MCF 10A (cell line): ENCODE measurements around the gene TRDN. TPM values are rescaled to one million over a fixed set of nuclear protein-coding genes. Genes with fewer than 3 reads are reported as not detected.

Experiments
- BruUV-seq: library from RNA; stranded (reverse); fragments of 400-500 nt; replicated peaks from 2 replicates; lab custom pipeline; 2021; lab: Mats Ljungman, UMichigan
- CTCF ChIA-PET: fragments of 300-600 bp; sonication (Branson Sonifier 250); formaldehyde crosslinking; extraction: SDS; loops from one replicate; lab custom pipeline; 2021; ENCODE audit warnings: antibody characterized with exemption, inconsistent platforms; lab: Yijun Ruan, JAX
- POLR2A ChIA-PET: fragments of 300-600, 350-650 bp; sonication (Branson Sonifier 250); formaldehyde crosslinking; extraction: SDS; loops from one replicate; lab custom pipeline; 2020; ENCODE audit warnings: antibody characterized with exemption, inconsistent platforms; lab: Yijun Ruan, JAX
- DNase-seq: peaks from one replicate; pipeline ENCODE4 v3.0.0-alpha.2; 2018; ENCODE audit not compliant: unreplicated experiment
- H3K27ac Mint-ChIP-seq: one replicate; pipeline ENCODE4 v1.8.0; 2022; ENCODE audit warnings: mild to moderate bottlenecking, low read depth, mixed read lengths; ENCODE audit not compliant: unreplicated experiment
- H3K27me3 Mint-ChIP-seq: one replicate; pipeline ENCODE4 v1.8.0; 2022; ENCODE audit warnings: mixed read lengths; ENCODE audit not compliant: insufficient read depth, unreplicated experiment
- H3K36me3 Mint-ChIP-seq: one replicate; pipeline ENCODE4 v1.8.0; 2022; ENCODE audit warnings: mild to moderate bottlenecking, moderate library complexity, mixed read lengths; ENCODE audit not compliant: insufficient read depth, unreplicated experiment
- H3K4me1 Mint-ChIP-seq: one replicate; pipeline ENCODE4 v1.8.0; 2022; ENCODE audit warnings: mixed read lengths; ENCODE audit not compliant: insufficient read depth, unreplicated experiment
- H3K4me3 Mint-ChIP-seq: one replicate; pipeline ENCODE4 v1.8.0; 2022; ENCODE audit warnings: mild to moderate bottlenecking, moderate library complexity, mixed read lengths; ENCODE audit not compliant: unreplicated experiment
- H3K9me3 Mint-ChIP-seq: one replicate; pipeline ENCODE4 v1.8.0; 2022; ENCODE audit warnings: mixed read lengths; ENCODE audit not compliant: unreplicated experiment
- intact Hi-C: fragments of 100-400 bp; cut with micrococcal nuclease; formaldehyde crosslinking; loops from 2 replicates; pipeline ENCODE4 v1.14.1; 2022
- total RNA-seq: library from RNA; stranded (reverse); gene quantifications from 2 replicates; pipeline ENCODE4 v1.2.3, GENCODE V29; 2022
- TF ChIP-seq, protein P1 (sequence below): fragments of 200-600 bp; IDR thresholded peaks from one replicate; pipeline ENCODE4 v1.8.0; 2022; ENCODE audit warnings: antibody characterized with exemption, mild to moderate bottlenecking; ENCODE audit not compliant: unreplicated experiment

TRDN gene
- total RNA-seq, 1 experiment from 2014 or later = not detected

DNA sequence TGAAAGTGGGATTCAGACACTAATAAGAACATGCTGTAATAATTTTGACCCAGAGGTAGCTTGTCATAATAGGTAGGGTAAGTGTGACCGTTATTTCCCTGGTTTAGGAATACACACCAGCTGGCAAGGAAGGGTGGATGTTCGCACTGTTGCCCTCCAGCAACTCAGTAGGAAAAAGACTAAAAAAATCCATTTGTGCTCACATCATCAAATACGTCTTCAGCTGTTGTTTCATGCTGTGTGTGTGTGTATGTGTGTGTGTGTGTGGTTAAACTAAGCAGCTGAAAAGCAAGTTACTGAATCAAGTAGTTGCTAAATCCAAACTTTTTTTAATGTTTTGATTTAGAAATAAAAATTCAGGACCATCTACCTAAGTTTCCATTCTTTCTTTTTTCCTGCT, 218.7 kb downstream of the TRDN start:
- H3K36me3 Mint-ChIP-seq = no peaks in the 10 kb centered on the region
- CTCF ChIA-PET = interaction anchor here (0.5 to 3.6 kb wide), 13 partner anchors 10 to 1929 kb away, joined by 3 to 61 read pairs (median 5); no protein-coding TSS in a partner anchor
- no peaks in the 10 kb centered on the region for H3K4me1 Mint-ChIP-seq
- POLR2A ChIA-PET = interaction anchor here (0.7 kb wide), 1 partner anchor 9 kb away, joined by 3 read pairs; no protein-coding TSS in a partner anchor
- TF ChIP-seq, protein P1, sequence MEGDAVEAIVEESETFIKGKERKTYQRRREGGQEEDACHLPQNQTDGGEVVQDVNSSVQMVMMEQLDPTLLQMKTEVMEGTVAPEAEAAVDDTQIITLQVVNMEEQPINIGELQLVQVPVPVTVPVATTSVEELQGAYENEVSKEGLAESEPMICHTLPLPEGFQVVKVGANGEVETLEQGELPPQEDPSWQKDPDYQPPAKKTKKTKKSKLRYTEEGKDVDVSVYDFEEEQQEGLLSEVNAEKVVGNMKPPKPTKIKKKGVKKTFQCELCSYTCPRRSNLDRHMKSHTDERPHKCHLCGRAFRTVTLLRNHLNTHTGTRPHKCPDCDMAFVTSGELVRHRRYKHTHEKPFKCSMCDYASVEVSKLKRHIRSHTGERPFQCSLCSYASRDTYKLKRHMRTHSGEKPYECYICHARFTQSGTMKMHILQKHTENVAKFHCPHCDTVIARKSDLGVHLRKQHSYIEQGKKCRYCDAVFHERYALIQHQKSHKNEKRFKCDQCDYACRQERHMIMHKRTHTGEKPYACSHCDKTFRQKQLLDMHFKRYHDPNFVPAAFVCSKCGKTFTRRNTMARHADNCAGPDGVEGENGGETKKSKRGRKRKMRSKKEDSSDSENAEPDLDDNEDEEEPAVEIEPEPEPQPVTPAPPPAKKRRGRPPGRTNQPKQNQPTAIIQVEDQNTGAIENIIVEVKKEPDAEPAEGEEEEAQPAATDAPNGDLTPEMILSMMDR = no peak
- no peaks in the 10 kb centered on the region for H3K9me3 Mint-ChIP-seq
- no TSS peak for BruUV-seq
- H3K27ac Mint-ChIP-seq = no peak overlapping the region
- no peak overlapping the region for H3K4me3 Mint-ChIP-seq
- no peak for DNase-seq
- peaks cover 68% of the 10 kb centered on the region for H3K27me3 Mint-ChIP-seq
- intact Hi-C loops = loop anchor here (5.0 kb wide), 1 partner anchor 359 kb away; no protein-coding TSS in a partner anchor

DNA sequence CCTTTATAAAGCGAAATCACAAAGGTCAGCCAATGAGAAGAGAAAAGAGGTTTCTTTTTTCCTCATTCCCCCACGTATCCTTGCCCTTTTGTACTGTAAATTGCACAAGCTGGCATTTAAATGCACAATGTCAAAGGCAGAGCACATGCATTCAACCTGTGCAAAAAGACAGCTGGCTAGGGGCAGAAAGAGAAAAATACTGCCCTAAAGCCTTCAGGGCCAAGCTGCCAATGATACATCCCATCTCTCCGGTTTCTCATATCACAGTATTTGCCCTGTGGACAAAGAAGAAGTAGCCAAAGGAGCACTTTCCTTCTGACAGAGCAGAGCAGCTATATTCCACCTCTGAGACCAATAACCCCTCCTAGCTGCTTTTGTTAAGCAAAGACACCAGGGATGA, 219.2 kb downstream of the TRDN start:
- no peaks in the 10 kb centered on the region for H3K9me3 Mint-ChIP-seq
- intact Hi-C loops = loop anchor here (2.0 to 5.0 kb wide), 2 partner anchors 360 to 1379 kb away; no protein-coding TSS in a partner anchor
- DNase-seq = no peak
- H3K27ac Mint-ChIP-seq = no peak overlapping the region
- no peaks in the 10 kb centered on the region for H3K4me1 Mint-ChIP-seq
- no TSS peak for BruUV-seq
- peaks cover 73% of the 10 kb centered on the region for H3K27me3 Mint-ChIP-seq
- TF ChIP-seq, protein P1 = no peak
- H3K36me3 Mint-ChIP-seq = no peaks in the 10 kb centered on the region
- POLR2A ChIA-PET = no interaction called here
- H3K4me3 Mint-ChIP-seq = no peak overlapping the region
- CTCF ChIA-PET = interaction anchor here (0.5 to 3.6 kb wide), 16 partner anchors 10 to 1435 kb away, joined by 3 to 61 read pairs (median 4); no protein-coding TSS in a partner anchor

DNA sequence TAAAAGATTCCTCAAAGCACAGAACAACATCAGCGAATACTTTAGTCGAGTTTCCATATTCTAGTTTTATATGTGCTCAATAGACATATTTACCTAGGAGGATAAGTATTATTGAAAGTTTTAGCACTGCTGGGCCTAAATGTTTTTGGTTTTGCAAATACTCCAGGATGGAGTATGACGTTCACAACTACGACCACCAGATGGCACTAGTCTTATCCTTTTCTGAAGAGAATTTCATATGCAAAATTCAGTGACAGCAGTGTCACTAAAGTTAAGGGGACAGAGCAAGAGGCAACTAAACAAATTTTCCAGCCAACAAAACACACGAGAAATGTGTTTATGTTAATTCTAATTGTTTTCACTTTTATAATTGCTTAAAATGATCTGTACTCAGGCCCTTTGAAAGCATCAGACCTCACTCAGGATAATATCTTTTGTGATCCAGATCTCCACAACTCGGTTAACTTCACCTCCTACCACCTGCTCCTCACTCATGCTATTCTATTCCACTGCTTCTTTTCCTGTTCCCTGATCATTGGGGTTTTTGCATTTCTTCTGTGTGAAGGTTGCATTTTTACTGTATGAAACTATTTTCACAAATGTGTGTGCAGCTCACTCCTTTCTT, 220.8 kb downstream of the TRDN start:
- H3K4me1 Mint-ChIP-seq = no peaks in the 10 kb centered on the region
- POLR2A ChIA-PET = no interaction called here
- peak; percentile 58 for DNase-seq
- BruUV-seq = no TSS peak
- CTCF ChIA-PET = interaction anchor here (0.6 to 3.6 kb wide), 12 partner anchors 12 to 1439 kb away, joined by 3 to 61 read pairs (median 4); no protein-coding TSS in a partner anchor
- no peak overlapping the region for H3K27ac Mint-ChIP-seq
- no peaks in the 10 kb centered on the region for H3K36me3 Mint-ChIP-seq
- peaks cover 76% of the 10 kb centered on the region for H3K27me3 Mint-ChIP-seq
- intact Hi-C loops = loop anchor here (1.0 to 5.0 kb wide), 4 partner anchors 299 to 1438 kb away; no protein-coding TSS in a partner anchor
- H3K4me3 Mint-ChIP-seq = no peak overlapping the region
- TF ChIP-seq, protein P1 = peak; percentile 55
- H3K9me3 Mint-ChIP-seq = no peaks in the 10 kb centered on the region

DNA sequence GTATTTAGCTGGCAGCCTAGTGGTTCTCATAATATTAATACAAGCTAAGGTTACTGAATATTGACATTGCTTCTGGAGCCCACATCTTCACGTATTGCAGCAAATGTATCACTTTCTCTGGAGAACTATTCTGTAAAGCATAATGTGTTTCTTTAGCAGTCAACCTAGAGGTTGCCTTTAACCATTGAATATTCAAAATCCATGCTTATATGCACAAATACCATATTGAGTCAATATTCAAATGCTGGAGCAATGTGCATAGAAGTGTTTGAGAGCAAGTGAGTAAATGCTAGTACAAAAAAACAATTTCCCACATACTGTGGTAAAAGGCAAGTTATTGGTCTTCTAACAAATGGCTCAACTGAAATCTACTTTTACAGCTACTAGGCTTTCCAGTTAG, 231.8 kb downstream of the TRDN start:
- intact Hi-C loops = no loop called here

More for the DNA sequence above, 231.8 kb downstream of the TRDN start:
- ChIA-PET POLR2A (no interaction called here), CTCF (interaction anchor here (1.1 to 3.5 kb wide), 4 partner anchors 11 to 536 kb away, joined by 3 to 21 read pairs (median 5); no protein-coding TSS in a partner anchor)
- no peak overlapping the region for H3K27ac Mint-ChIP-seq
- H3K9me3 Mint-ChIP-seq = no peaks in the 10 kb centered on the region
- no peak overlapping the region for H3K4me3 Mint-ChIP-seq
- H3K36me3 Mint-ChIP-seq = no peaks in the 10 kb centered on the region
- no peak for DNase-seq
- H3K4me1 Mint-ChIP-seq = no peaks in the 10 kb centered on the region
- TF ChIP-seq, protein P1 = no peak
- BruUV-seq = no TSS peak
- peaks cover 82% of the 10 kb centered on the region for H3K27me3 Mint-ChIP-seq
